Measurements from ENCODE around the gene ATF6.

GRCh38 chr1:161736335-161736969 is 29.7 kb upstream of the ATF6 start:
- TF ChIP-seq CTCF (IDR thresholded peaks at IDR 0.05) = no peak
- TF ChIP-seq POLR2A (IDR thresholded peaks at IDR 0.05) = no peak
